ENCODE results near the gene CPEB1.
A peak's percentile ranks its signal among the peaks of the same experiment; 100 is the strongest.
"Not testable (repeated sequence)": the region's sequence is repeated elsewhere in the genome, so short reads cannot be mapped to it uniquely, and the experiment has no call there.

Gene CPEB1

GRCh38 chr15:82649226-82649999 is 2.2 kb upstream of the CPEB1 start:
- no peak for DNase-seq (ENCODE audit: low read depth)

DNA sequence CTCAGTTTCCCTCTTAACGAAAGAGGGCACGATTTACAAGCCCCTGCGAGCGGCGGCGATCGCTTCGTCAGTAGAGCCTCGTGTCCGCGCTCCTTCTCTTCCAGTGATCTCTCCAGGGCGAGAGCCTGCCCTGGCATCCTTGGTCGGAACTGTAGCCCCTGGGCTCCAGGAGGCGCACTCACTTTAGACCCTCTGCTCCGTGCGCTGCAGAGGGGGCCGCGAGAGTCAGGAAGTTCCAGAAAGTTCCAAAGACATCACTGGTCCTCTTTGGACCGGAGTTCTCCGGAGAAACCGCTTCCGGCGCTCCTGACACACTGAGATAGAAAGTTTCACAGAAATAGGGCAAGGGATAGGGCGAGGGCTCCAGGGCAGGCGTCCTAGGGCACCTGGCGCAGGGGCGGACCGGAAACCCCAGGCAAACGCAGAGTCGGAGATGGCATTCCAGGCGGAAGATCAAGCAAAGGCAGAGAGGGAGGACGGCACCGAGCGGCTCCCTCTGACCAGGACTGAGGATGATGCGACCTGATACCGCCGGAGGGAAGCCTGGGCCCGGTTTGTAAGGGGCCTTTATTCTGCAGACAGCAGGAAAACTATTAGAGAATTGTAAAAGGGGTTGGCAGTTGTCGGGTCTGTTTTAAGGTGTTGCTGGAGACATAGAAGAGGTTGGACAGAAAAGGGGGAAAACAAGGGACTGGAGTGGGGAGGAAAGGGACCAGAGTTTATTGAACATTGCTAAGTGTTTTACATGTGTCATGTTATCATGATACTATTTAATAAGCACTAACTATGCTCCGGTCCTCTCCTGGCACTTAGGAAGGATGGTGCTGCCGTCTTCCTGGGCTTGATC is 1.3 kb upstream of the CPEB1 start:
- no peak for DNase-seq (ENCODE audit: low read depth)

GRCh38 chr15:82647835-82648256 is 683 bp upstream of the CPEB1 start:
- DNase-seq (ENCODE audit: low read depth) = peak; percentile 17

DNA sequence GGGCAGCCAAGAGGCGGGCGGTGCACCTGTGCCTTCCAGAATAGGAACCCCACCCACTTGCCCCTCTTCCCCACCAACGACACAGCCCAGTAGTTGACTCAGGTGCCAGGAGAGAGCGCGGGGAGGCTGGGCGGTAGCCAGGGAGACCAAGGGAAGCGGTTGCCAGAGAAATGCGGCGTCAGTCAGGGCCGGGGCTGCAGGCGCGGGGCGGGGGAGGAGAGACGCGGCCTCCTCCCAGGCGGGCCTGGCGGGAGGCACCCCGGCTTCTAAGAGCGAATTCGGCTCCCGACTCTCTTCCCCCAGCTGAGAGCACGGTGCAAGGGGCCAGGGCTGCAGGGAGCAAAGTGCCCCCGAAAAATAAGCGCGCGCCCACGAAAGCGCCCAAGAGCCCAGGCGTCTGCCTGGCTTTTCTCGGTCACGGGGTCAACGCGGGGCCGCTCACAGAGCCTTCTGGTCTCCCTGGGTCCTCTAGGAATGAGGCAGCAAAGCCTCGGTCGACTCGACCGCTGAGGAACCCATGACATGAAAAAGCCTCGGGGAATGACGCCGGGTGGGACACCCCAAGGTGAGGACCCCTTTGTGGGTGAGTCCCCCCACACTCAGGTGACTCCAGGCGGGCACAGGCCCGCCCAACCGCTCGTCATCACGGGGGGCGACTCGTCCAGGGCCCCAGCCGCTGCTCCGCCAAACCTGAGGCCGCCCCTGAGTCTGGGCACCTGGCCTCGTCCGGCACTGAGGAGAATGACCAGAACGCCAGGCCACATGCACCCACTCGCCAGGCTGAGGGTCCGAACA is 716 bp downstream of the CPEB1 start:
- DNase-seq (ENCODE audit: low read depth) = no peak

- not testable (repeated sequence) for DNase-seq (ENCODE audit: low read depth)
Measured at GRCh38 chr15:82644967-82645852, 2.0 kb downstream of the CPEB1 start.

DNA sequence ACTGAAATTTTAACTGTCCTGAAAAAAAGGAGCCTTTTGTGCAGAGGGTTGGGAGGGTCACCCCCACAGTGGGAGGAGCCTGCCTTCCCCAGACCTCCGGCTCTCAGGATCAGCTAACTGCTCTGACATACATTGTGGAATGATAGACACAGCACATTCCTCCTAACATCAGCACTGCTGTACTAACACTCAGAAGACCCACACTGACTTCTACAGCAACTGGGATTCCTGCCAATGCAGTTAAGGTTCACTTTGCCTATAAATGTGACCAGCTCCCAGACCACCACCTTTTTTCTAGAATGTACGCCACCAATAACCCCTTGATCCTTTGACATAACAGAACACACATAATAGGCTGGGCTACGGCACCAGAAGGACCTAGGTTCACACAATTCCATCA is 3.2 kb downstream of the CPEB1 start:
- DNase-seq (ENCODE audit: low read depth) = no peak

- no peak for DNase-seq (ENCODE audit: low read depth)
Measured at GRCh38 chr15:82642656-82643055, 4.5 kb downstream of the CPEB1 start.

DNA sequence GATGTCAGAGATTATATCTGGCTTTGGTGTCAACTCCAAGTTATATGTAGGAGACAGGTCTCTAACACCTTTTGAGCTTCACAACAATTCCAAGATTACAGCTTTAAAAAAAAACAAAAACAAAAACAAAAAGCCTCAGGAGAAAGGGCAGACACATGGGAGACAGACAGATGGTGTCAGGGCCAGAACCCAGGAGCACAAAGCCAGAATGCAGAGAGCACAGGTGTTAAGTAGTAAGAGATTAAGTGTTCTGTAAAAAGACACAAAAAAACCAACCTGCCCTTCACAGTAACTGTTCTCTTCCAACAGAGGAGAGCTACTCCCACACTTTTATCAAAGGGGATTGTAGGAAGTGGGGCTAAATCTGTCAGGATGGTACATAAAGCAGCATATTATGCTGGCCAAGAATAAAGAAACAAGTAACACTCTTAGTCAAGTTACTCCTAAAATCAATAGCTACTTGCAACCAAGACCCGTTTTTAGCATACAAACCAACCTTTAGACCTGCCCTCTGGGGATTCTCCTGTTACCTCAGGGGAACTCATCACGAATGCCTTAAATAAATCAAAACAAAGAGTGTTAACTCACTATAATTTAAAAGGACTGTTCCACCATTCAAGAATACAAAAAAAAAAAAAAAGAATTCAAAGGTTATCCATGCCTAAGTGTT is 5.9 kb downstream of the CPEB1 start:
- no peak for DNase-seq (ENCODE audit: low read depth)

DNA sequence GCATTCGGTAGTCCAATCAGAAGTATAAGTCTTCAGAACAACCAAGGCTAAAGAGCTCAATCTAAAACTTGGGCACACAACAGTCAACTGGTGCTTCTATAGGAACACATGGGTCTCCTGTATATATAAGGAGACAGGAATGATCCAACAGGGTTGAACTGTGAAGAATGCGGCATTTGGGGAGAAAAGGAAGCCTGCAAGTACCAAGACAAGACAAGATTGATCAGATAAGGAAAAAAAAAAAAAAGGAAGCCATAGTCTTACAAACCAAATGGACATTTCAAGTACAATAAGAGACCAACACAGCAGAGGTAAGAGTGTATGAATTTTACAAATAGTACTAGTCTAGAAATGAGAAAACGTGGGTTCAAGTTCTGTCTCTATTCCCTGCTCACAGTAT is 6.5 kb downstream of the CPEB1 start:
- no peak for DNase-seq (ENCODE audit: low read depth)

DNA sequence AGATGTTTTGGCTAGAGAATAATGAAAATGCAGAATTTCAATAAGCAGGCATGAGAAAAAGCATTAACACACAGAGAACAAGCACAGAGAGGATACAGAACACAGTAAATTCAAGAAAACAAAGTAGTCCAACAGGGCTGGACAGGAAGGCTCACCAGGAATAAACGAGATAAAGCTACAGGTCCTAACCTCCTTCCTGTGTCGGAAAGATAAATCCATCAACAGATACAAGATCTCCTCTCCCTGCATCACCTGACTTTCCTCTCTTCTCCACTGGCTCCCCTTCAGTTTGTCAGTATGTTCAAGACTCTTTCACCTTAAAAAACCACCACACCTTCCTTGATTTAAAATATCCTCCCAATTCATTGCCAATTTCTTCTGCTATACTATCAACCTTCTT is 11.4 kb downstream of the CPEB1 start:
- no peak for DNase-seq (ENCODE audit: low read depth)

GRCh38 chr15:82630033-82630432 is 17.1 kb downstream of the CPEB1 start:
- no peak for DNase-seq (ENCODE audit: low read depth)

DNA sequence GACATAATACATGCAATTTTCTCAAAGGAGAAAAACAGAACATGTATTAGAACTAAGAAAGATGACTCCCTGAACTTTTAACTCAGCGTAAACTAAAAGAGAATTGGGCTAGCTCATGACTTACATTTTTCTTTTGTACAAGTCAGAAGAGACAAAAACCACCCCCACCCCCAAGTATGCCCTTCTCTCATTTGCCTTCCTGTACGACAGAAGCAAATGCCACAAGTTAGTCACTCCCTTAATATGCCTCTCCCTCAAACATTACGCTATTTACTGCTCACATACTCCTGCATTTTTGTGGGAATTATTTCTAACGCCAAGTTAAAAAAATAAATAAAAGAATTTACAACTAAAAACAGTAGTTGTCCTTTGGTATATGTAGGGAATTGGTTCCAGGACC is 22.0 kb downstream of the CPEB1 start:
- no peak for DNase-seq (ENCODE audit: low read depth)

- DNase-seq (ENCODE audit: low read depth) = no peak
Measured at GRCh38 chr15:82624438-82624837, 22.7 kb downstream of the CPEB1 start.

GRCh38 chr15:82624008-82624407 is 23.2 kb downstream of the CPEB1 start:
- no peak for DNase-seq (ENCODE audit: low read depth)

DNA sequence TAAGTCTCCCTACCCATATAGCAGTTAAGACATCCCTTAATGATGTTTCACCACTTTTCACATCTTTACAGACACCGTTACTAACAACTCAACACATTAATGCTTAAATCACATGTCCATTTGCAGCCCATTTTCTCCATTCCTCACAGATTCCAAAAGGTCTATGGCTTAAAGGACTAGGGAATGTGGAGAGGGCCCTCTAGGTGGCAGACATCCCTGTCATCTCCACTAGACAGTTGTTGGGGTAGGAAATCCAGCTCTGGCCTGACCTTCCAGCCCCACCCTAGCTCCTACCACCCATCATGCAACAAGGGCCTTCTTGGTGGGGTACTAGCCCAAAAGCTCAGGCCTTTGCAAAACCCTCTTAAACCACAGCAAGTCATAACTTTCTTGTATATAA is 25.2 kb downstream of the CPEB1 start:
- no peak for DNase-seq (ENCODE audit: low read depth)

DNA sequence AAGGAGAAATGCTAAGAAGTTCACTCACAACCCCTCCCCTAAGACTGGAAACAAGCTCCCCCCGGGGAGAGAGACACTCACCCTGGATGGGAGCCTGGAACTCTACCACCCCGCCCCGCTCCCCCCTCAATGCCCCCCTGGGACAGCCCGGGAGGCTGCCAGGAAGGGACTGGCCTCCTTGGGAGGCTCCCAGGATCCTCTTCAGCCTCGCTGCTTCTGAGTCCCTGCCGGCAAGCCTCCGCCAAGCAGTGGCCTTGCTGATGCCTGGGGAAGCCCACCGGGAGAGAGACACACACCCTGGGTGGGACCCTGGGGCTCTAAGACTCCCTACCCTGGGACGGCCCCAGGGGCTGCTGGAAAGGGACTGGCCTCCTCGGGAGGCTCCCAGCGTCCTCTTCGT is 33.4 kb downstream of the CPEB1 start:
- DNase-seq (ENCODE audit: low read depth) = no peak

GRCh38 chr15:82611348-82611747 is 35.8 kb downstream of the CPEB1 start:
- DNase-seq (ENCODE audit: low read depth) = no peak

GRCh38 chr15:82602195-82602594 is 45.0 kb downstream of the CPEB1 start:
- DNase-seq (ENCODE audit: low read depth) = no peak

DNA sequence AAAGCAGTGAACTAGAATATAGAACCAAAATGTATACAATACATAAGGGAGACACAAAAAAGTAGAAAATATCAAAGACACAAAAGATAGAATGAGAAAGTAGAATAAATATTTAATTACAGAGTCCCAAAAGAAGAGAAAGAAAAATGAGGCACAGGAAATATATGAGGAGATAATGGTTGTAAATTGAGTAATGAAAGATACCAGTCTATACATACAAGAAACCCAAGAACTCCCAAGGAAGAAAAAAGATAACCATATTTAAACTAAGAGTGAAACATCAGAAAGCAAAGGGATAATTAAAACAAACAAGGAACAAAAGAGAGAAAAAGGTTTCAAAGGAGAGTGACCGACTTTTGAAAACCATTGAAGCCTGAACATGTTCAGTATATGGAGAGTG is 47.3 kb downstream of the CPEB1 start:
- no peak for DNase-seq (ENCODE audit: low read depth)

DNA sequence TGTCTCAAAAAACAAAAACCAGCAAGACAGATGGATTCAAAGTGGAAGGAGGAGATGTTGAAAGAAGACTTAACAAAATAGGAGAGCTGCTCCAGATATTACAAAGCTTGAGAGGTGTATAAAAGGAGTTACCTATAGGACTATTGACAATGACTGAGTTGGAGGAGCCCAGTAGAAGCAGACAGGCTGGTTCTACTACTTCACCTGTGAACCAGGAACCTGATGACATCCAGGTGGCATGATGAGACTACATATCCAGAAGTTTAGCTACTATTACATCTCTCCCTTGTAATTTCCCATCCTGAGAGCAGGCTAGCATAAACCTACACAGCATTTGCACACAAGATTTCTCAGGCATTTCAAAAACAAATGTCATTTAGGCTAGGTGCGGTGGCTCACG is 49.3 kb downstream of the CPEB1 start:
- no peak for DNase-seq (ENCODE audit: low read depth)

GRCh38 chr15:82595766-82596165 is 51.4 kb downstream of the CPEB1 start:
- DNase-seq (ENCODE audit: low read depth) = no peak

Measured in activated T-helper 9 cell treated with anti-CD3 and anti-CD28 coated beads, Interleukin-2, amount 50 U/mL, for 16 hours (primary cell).